A673 (cell line): ENCODE measurements around the gene UST. TPM values are rescaled to one million over a fixed set of nuclear protein-coding genes. Genes with fewer than 3 reads are reported as not detected.

Experiments
- BruUV-seq: library from RNA; stranded (reverse); fragments of 400-500 nt; replicated peaks from 2 replicates; lab custom pipeline; 2021; lab: Mats Ljungman, UMichigan
- CTCF ChIA-PET: fragments of 300-600 bp; sonication (Branson Sonifier 250); formaldehyde crosslinking; loops from one replicate; lab custom pipeline; 2022; ENCODE audit warnings: antibody characterized with exemption; lab: Charles Lee
- POLR2A ChIA-PET: fragments of 300-600 bp; sonication (Branson Sonifier 250); formaldehyde crosslinking; loops from one replicate; lab custom pipeline; 2022; ENCODE audit warnings: antibody characterized with exemption; ENCODE audit not compliant: low non-redundant PET; lab: Charles Lee
- DNase-seq: peaks from one replicate; pipeline ENCODE4 v3.0.0-alpha.2; 2015; ENCODE audit warnings: low spot score
- H3K27ac ChIP-seq: fragments of 200-600 bp; sonication (generic); 2 replicates; pipeline ENCODE4 v1.5.1; 2016; ENCODE audit warnings: mixed run types, low read depth, mild to moderate bottlenecking, mixed read lengths, antibody characterized with exemption, low read length; ENCODE audit not compliant: poor library complexity, severe bottlenecking
- H3K27me3 ChIP-seq: fragments of 200-600 bp; sonication (generic); replicated peaks from 2 replicates; pipeline ENCODE4 v1.6.1; 2017; ENCODE audit warnings: mixed run types, low read depth, mild to moderate bottlenecking, mixed read lengths, antibody characterized with exemption, low read length; ENCODE audit not compliant: insufficient read depth, poor library complexity
- H3K36me3 ChIP-seq: fragments of 200-600 bp; sonication (generic); 2 replicates; pipeline ENCODE4 v1.6.1; 2016; ENCODE audit warnings: mixed run types, mild to moderate bottlenecking, mixed read lengths, antibody characterized with exemption, low read length; ENCODE audit not compliant: insufficient read depth, poor library complexity, severe bottlenecking
- H3K4me1 ChIP-seq: fragments of 200-600 bp; sonication (generic); 2 replicates; pipeline ENCODE4 v1.6.1; 2017; ENCODE audit warnings: mixed run types, mild to moderate bottlenecking, mixed read lengths, antibody characterized with exemption, low read length; ENCODE audit not compliant: insufficient read depth, poor library complexity, severe bottlenecking
- H3K4me3 ChIP-seq: fragments of 200-600 bp; sonication (generic); 2 replicates; pipeline ENCODE4 v1.5.1; 2016; ENCODE audit warnings: low read depth, mixed run types, mild to moderate bottlenecking, mixed read lengths, low read length; ENCODE audit not compliant: poor library complexity, severe bottlenecking
- H3K9me3 ChIP-seq: fragments of 200-600 bp; sonication (generic); 2 replicates; pipeline ENCODE4 v1.6.1; 2016; ENCODE audit warnings: mixed run types, low read depth, mild to moderate bottlenecking, mixed read lengths, antibody characterized with exemption, low read length; ENCODE audit not compliant: poor library complexity, severe bottlenecking
- EZH2 ChIP-seq: fragments of 200-600 bp; sonication (generic); IDR thresholded peaks from 2 replicates; pipeline ENCODE4 v1.6.1; 2017; ENCODE audit warnings: borderline replicate concordance, low read depth, mild to moderate bottlenecking, mixed read lengths, antibody characterized with exemption, low read length; ENCODE audit not compliant: poor library complexity, severe bottlenecking
- intact Hi-C: fragments of 100-400 bp; cut with micrococcal nuclease; formaldehyde crosslinking; loops from one replicate; pipeline ENCODE4 v1.10.0; 2022; ENCODE audit not compliant: unreplicated experiment
- total RNA-seq: library from RNA; stranded (reverse); gene quantifications from 2 replicates; pipeline ENCODE4 v1.2.3, GENCODE V29; 2021
- TF ChIP-seq, protein P1 (sequence below): fragments of 300-800, 200-600 bp; sonication (generic); conservative IDR thresholded peaks from 2 replicates; pipeline ENCODE4 v1.5.1; 2017; ENCODE audit warnings: low read depth, mild to moderate bottlenecking, antibody characterized with exemption, low read length, moderate library complexity, mixed read lengths

Gene UST
- total RNA-seq, 1 experiment from 2014 or later, result 1.5 TPM

DNA sequence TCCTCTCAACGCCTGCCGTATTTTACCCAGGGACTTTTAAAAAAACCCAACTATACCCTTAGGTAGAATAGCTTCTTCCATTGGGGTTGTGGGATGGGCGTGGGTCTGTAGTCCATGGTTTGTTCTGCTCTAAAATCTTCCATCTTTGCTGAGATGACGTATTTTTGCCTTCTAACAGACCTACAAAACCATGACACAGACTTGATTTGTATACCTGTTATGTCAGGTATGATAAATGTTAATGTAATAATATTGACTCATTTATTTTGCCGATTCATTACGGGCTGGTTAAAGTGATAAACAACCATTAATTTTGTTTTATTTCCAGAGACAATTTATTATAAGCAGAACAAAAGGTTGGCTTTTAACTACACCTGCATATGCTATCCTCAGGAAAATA, 48.7 kb downstream of the UST start:
- intact Hi-C loops, result no loop called here
- CTCF ChIA-PET, result no interaction called here

DNA sequence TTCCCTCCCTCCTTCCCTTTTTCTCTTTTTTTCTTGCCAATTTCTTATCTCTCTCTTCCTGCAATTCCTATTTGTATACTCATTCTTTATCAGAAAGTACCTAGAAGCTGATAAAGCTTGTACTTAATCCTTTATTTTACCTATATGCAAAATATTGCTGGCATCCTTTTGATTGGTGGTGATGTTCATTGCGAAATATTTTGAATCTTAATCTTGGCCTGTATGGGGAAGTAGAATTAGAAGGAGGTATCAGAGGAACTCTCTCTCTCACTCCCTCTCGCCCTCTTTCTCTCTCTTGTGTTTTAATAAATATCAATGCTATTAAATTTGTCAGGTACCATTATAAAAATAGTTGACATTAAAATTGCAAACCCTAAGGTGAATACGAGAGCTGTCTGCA, 52.8 kb downstream of the UST start:
- BruUV-seq, result no TSS peak
- ChIA-PET POLR2A (no interaction called here), CTCF (no interaction called here)
- intact Hi-C loops, result no loop called here
- Histone ChIP-seq H3K9me3 (no peaks in the 10 kb centered on the region), H3K4me3 (no peak overlapping the region), H3K36me3 (no peaks in the 10 kb centered on the region), H3K4me1 (no peaks in the 10 kb centered on the region), H3K27ac (no peak overlapping the region), H3K27me3 (no peaks in the 10 kb centered on the region)
- TF ChIP-seq EZH2, result no peak
- TF ChIP-seq, protein P1, sequence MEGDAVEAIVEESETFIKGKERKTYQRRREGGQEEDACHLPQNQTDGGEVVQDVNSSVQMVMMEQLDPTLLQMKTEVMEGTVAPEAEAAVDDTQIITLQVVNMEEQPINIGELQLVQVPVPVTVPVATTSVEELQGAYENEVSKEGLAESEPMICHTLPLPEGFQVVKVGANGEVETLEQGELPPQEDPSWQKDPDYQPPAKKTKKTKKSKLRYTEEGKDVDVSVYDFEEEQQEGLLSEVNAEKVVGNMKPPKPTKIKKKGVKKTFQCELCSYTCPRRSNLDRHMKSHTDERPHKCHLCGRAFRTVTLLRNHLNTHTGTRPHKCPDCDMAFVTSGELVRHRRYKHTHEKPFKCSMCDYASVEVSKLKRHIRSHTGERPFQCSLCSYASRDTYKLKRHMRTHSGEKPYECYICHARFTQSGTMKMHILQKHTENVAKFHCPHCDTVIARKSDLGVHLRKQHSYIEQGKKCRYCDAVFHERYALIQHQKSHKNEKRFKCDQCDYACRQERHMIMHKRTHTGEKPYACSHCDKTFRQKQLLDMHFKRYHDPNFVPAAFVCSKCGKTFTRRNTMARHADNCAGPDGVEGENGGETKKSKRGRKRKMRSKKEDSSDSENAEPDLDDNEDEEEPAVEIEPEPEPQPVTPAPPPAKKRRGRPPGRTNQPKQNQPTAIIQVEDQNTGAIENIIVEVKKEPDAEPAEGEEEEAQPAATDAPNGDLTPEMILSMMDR, result no peak
- DNase-seq, result no peak

More for the DNA sequence above, 48.7 kb downstream of the UST start:
- Histone ChIP-seq H3K27me3 (no peaks in the 10 kb centered on the region), H3K4me1 (no peaks in the 10 kb centered on the region), H3K9me3 (no peaks in the 10 kb centered on the region), H3K36me3 (no peaks in the 10 kb centered on the region), H3K27ac (no peak overlapping the region), H3K4me3 (no peak overlapping the region)
- no TSS peak for BruUV-seq
- no peak for DNase-seq
- POLR2A ChIA-PET, result no interaction called here
- no peak for TF ChIP-seq EZH2
- TF ChIP-seq, protein P1, result no peak

DNA sequence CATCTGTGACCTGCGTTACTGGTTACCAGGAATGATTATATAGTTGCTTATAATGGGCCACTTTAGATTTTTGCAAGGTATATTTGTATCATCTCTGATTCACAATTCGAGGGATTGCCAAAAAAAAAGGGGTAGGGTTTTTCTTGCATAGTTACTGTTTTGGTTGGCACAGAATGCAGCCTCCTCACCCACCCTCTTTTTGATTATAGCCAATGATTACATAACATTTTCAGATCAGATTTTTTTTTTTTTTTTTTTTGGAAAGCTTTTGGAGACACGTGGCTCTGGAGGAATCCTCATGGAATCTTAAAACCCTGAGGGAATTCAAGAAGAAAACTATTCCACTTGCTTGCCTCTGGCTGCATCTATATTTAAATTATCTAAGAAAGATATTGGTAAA, 53.7 kb downstream of the UST start:
- Histone ChIP-seq H3K27ac (no peak overlapping the region), H3K36me3 (no peaks in the 10 kb centered on the region), H3K27me3 (no peaks in the 10 kb centered on the region), H3K9me3 (no peaks in the 10 kb centered on the region), H3K4me3 (no peak overlapping the region), H3K4me1 (no peaks in the 10 kb centered on the region)
- intact Hi-C loops, result no loop called here
- CTCF ChIA-PET, result no interaction called here
- TF ChIP-seq, protein P1, result no peak
- TF ChIP-seq EZH2, result no peak
- POLR2A ChIA-PET, result no interaction called here
- BruUV-seq, result no TSS peak
- no peak for DNase-seq
